HG02840 (cell line): ENCODE data around the gene CROCC2.

ENCODE experiments used
- ATAC-seq: cut with Tn5 transposase; IDR thresholded peaks from one replicate; pipeline ENCODE4 v1.9.1; 2021; ENCODE audit warnings: mild to moderate bottlenecking, moderate library complexity, moderate number of reproducible peaks; ENCODE audit not compliant: unreplicated experiment, low FRiP score

CROCC2 gene

GRCh38 chr2:240919786-240920782, 13.9 kb downstream of the CROCC2 start:
- ATAC-seq, result no peak

- no peak for ATAC-seq
Measured at GRCh38 chr2:240920783-240921231, 14.7 kb downstream of the CROCC2 start.

- no peak for ATAC-seq
Measured at GRCh38 chr2:240921311-240921994, 15.3 kb downstream of the CROCC2 start.

GRCh38 chr2:240921995-240922244, 15.8 kb downstream of the CROCC2 start:
- ATAC-seq, result no peak

GRCh38 chr2:240922245-240922981, 16.3 kb downstream of the CROCC2 start:
- no peak for ATAC-seq

GRCh38 chr2:240922982-240923537, 16.9 kb downstream of the CROCC2 start:
- ATAC-seq, result no peak

GRCh38 chr2:240925191-240925567, 19.0 kb downstream of the CROCC2 start:
- no peak for ATAC-seq

GRCh38 chr2:240925568-240926515, 19.7 kb downstream of the CROCC2 start:
- no peak for ATAC-seq

- no peak for ATAC-seq
Measured at GRCh38 chr2:240926516-240927389, 20.6 kb downstream of the CROCC2 start.

GRCh38 chr2:240927390-240927781, 21.2 kb downstream of the CROCC2 start:
- no peak for ATAC-seq

GRCh38 chr2:240928476-240929363, 22.6 kb downstream of the CROCC2 start:
- no peak for ATAC-seq

- ATAC-seq, result no peak
Measured at GRCh38 chr2:240929364-240930095, 23.4 kb downstream of the CROCC2 start.

- no peak for ATAC-seq
Measured at GRCh38 chr2:240930096-240930630, 24.0 kb downstream of the CROCC2 start.

GRCh38 chr2:240930631-240931318, 24.6 kb downstream of the CROCC2 start:
- no peak for ATAC-seq

GRCh38 chr2:240931319-240931949, 25.3 kb downstream of the CROCC2 start:
- ATAC-seq, result no peak
